Ovary (tissue), 9 donors: Measurements from ENCODE around the gene MUC5AC. TPM values are rescaled to one million over a fixed set of nuclear protein-coding genes. Genes with fewer than 3 reads are reported as not detected.

ENCODE experiments used
- DNase-seq, 5 donors: peaks; one replicate each; pipeline ENCODE4 v3.0.0-alpha.2; 2019 to 2020
- H3K27ac ChIP-seq, 2 donors: fragments of 200-600 bp; one replicate each; pipeline versions ENCODE4 v1.5.1 to v1.8.0; 2019 to 2022
- H3K27me3 ChIP-seq: fragments of 200-600 bp; one replicate; pipeline ENCODE4 v1.8.0; 2022
- H3K36me3 ChIP-seq: fragments of 200-600 bp; sonication (generic); one replicate; pipeline ENCODE4 v1.5.1; 2019
- H3K4me1 ChIP-seq: one replicate; pipeline ENCODE4 v1.8.1; 2013; ENCODE audit warnings: mild to moderate bottlenecking, moderate library complexity; ENCODE audit not compliant: insufficient read depth
- H3K4me3 ChIP-seq: fragments of 200-600 bp; sonication (generic); one replicate; pipeline ENCODE4 v1.5.1; 2017
- H3K9me3 ChIP-seq, 2 donors: fragments of 200-600 bp in 1 of 2; sonication (generic) in 1 of 2; one replicate each; pipeline versions ENCODE4 v1.5.1 to v1.8.1; 2013 to 2019; ENCODE audit warnings: mild to moderate bottlenecking in 1 of 2, moderate library complexity in 1 of 2
- EP300 ChIP-seq: sonication (generic); formaldehyde crosslinking; IDR thresholded peaks from one replicate; pipeline ENCODE4 v1.6.1; 2017; ENCODE audit warnings: antibody characterized with exemption
- POLR2A ChIP-seq: fragments of 450-650 bp; IDR thresholded peaks from one replicate; pipeline ENCODE4 v1.6.1; 2017; ENCODE audit warnings: antibody characterized with exemption, mild to moderate bottlenecking, moderate library complexity
- WGBS, 3 donors: extraction: QIAGEN DNeasy Blood & Tissue Kit in 1 of 3; methylation state at CpG; one replicate each; pipeline versions ENCODE4 v1.1.5 to v1.1.7; 2013 to 2017; 5-methylcytosine and 5-hydroxymethylcytosine counted together
- intact Hi-C, 4 donors: fragments of 100-400 bp; cut with DNase I; formaldehyde crosslinking; loops; one replicate each; pipeline versions ENCODE4 v1.11.0 to v1.15.1; 2022 to 2023
- polyA plus RNA-seq, 2 donors: library from polyadenylated mRNA; stranded (reverse); fragments of 200-250 nt in 1 of 2; fragments of 350-450 nt in 1 of 2; fragmentation: Illumina TruSeq in 1 of 2; extraction: RNeasy Lipid Tissue Mini Kit (QIAGEN cat#74804) in 1 of 2; gene quantifications; one replicate each; pipeline ENCODE4 v1.2.3, GENCODE V29; 2013 to 2014
- total RNA-seq, 7 donors: library from RNA; depleted of rRNA in 2 of 7; stranded (reverse); fragments of >200 nt in 2 of 7; fragmentation: NEBNext Ultra II Directional in 3 of 7; extraction: Animal tissue kit (Norgen Biotek cat#: 25700) in 3 of 7; gene quantifications; one replicate each; pipeline versions ENCODE4 v1.1.0 to v1.2.4, GENCODE V29; 2016 to 2023
- TF ChIP-seq, protein P1 (sequence below), 3 donors: fragments of 450-650 bp in 2 of 3; fragments of 200-600 bp in 1 of 3; IDR thresholded peaks; one replicate each; pipeline versions ENCODE4 v1.5.1 to v1.8.0; 2016 to 2022; ENCODE audit warnings: antibody characterized with exemption in 3 of 3, mild to moderate bottlenecking in 1 of 3
- donor health status: DM: no; HTN: no; CAD: no; lungs with moderate emphysema.
- donor health status: DM: no; HTN: no; CAD: no.
- donor health status: Bipolar disorder and iron deficiency.
- donor health status: DM: yes; HTN: yes; CAD: no.
- donor health status: DM: no; HTN: no; CAD: no.
- donor health status: DM: yes; HTN: yes; CAD: no.

MUC5AC gene
- total and polyA plus RNA-seq, 9 donors: 0.03 TPM; not detected in 8

DNA sequence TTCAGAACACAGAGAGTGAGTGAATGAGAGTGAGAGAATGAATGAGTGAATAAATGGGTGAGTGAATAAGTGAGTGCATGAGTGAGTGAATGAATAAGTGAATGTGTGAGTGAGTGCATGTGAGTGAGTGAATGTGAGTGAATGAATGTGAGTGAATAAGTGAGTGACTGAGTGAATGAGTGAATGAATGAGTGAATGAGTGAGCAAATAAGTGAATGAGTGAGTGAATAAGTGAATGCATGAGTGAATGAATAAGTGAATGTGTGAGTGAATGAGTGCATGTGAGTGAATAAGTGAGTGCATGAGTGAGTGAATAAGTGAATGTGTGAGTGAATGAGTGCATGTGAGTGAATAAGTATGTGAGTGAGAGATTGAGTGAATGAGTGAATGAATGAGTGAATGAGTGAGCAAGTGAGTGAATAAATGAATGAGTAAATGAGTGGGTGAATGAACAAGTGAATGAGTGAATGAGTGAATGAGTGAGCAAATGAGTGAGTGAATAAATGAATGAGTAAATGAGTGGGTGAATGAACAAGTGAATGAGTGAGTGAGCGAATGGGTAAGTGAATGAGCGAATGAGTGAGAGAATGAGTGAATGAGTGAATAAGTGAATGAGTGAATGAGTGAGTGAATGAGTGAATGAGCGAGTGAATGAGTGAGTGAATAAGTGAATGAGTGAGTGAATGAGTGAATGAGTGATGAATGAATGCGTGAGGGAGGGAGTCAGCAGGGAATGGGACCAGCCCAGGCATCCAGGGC, 43.8 kb downstream of the MUC5AC start:
- no peaks in the 10 kb centered on the region for H3K36me3 ChIP-seq
- no peak for TF ChIP-seq EP300
- no peak overlapping the region for H3K4me3 ChIP-seq
- 82 to 90% (median 86%) methylated on average over 4 of the region's 4 CpGs for WGBS, 3 donors
- intact Hi-C loops: loop anchor here (2.0 to 10.0 kb wide), 6 partner anchors 315 to 373 kb away; partner anchors contain the start of gene DUSP8 (in 2 of the 4)
- H3K4me1 ChIP-seq: no peaks in the 10 kb centered on the region
- DNase-seq: no peak
- H3K27ac ChIP-seq: no peak overlapping the region
- no peaks in the 10 kb centered on the region for H3K9me3 ChIP-seq
- H3K27me3 ChIP-seq: no peaks in the 10 kb centered on the region

DNA sequence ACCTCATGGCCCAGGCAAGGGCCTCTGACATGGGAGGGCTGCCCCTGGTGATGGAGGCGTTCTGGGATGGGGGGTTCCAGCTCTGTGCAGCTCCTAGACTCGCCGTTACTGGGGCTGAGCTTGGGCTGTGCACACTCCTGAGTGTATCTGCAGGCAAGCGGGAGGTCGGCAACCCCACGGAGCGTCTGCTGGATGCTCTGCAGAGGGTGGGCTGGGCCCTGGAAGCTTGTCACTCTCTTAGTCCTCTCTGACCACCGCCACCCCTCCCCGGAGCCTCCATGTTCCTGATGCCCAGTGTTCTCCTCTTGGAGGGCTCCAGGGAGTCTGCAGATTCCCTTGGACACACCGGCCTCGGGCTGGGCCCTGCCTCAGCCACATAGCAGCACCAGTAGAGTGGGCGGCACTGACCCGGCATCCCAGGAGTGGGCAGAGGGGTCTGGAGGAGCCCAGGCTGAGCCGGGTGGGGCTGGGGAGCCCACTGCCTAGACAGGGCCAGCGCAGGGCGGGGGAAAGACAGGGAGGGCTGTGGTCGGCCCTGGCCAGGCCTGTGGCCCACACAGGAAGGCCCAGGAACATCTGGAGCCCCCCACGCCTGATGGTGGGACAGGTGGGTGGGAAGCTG, 44.5 kb downstream of the MUC5AC start:
- TF ChIP-seq, protein P1, sequence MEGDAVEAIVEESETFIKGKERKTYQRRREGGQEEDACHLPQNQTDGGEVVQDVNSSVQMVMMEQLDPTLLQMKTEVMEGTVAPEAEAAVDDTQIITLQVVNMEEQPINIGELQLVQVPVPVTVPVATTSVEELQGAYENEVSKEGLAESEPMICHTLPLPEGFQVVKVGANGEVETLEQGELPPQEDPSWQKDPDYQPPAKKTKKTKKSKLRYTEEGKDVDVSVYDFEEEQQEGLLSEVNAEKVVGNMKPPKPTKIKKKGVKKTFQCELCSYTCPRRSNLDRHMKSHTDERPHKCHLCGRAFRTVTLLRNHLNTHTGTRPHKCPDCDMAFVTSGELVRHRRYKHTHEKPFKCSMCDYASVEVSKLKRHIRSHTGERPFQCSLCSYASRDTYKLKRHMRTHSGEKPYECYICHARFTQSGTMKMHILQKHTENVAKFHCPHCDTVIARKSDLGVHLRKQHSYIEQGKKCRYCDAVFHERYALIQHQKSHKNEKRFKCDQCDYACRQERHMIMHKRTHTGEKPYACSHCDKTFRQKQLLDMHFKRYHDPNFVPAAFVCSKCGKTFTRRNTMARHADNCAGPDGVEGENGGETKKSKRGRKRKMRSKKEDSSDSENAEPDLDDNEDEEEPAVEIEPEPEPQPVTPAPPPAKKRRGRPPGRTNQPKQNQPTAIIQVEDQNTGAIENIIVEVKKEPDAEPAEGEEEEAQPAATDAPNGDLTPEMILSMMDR (IDR thresholded peaks at IDR 0.05): no peak
- Histone ChIP-seq H3K27ac (no peak overlapping the region), H3K9me3 (no peaks in the 10 kb centered on the region), H3K4me1 (no peaks in the 10 kb centered on the region), H3K27me3 (no peaks in the 10 kb centered on the region), H3K36me3 (no peaks in the 10 kb centered on the region), H3K4me3 (no peak overlapping the region)
- 28 to 46% (median 36%) methylated on average over 16 to 18 of the region's 18 CpGs for WGBS, 3 donors
- DNase-seq: peak in 1 of 5 donors; percentile 34
- intact Hi-C loops: loop anchor here (2.0 to 10.0 kb wide), 6 partner anchors 315 to 373 kb away; partner anchors contain the start of gene DUSP8 (in 2 of the 4)

DNA sequence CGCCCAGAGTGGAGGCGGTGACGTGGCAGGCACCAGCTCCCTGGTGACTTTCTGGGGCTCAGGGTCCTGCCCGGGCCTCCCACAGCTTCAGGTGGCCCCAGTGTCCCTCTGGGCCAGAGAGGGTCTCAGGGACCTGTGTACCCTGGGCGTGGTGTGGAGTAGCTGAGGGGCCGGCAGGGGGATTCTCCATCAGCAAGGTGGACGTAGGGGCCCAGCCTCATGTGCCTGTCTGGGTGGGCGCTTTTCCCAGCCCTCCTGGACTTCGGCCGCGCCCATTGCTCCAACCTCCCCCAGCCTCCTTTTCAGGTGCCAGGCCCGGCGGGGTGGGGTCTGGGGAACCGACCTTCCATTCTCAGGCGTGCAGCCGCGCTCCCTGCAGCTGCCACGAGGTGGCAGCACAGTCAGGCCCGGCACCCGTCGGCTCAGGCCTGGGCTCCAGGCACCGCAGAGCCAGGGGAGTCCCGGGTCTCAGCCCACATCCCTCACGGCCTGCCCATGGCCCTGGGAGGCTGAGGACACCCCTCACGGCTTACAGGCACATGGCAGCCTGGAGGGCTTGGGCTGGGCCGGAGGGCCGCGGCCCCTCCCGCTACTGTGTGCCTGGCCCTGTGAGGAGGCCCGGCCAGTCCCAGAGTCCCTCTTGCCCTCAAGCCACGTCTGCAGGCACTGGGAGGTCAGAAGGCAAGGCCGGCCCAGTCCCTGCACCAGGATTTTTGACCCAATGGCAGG, 45.2 kb downstream of the MUC5AC start:
- Histone ChIP-seq H3K9me3 (no peaks in the 10 kb centered on the region), H3K27ac (no peak overlapping the region), H3K36me3 (no peaks in the 10 kb centered on the region), H3K4me3 (no peak overlapping the region), H3K27me3 (no peaks in the 10 kb centered on the region), H3K4me1 (no peaks in the 10 kb centered on the region)
- WGBS, 3 donors: 14 to 18% (median 14%) methylated on average over 13 to 32 of the region's 32 CpGs
- DNase-seq: peak in 4 of 5 donors; percentile 53 to 75 (median 68)
- TF ChIP-seq, protein P1 (IDR thresholded peaks at IDR 0.05): peak; percentile 74 to 86 (median 78)
- no peak for TF ChIP-seq EP300
- TF ChIP-seq POLR2A: no peak
- intact Hi-C loops: loop anchor here (2.0 to 10.0 kb wide), 6 partner anchors 314 to 372 kb away; partner anchors contain the start of gene DUSP8 (in 2 of the 4)

DNA sequence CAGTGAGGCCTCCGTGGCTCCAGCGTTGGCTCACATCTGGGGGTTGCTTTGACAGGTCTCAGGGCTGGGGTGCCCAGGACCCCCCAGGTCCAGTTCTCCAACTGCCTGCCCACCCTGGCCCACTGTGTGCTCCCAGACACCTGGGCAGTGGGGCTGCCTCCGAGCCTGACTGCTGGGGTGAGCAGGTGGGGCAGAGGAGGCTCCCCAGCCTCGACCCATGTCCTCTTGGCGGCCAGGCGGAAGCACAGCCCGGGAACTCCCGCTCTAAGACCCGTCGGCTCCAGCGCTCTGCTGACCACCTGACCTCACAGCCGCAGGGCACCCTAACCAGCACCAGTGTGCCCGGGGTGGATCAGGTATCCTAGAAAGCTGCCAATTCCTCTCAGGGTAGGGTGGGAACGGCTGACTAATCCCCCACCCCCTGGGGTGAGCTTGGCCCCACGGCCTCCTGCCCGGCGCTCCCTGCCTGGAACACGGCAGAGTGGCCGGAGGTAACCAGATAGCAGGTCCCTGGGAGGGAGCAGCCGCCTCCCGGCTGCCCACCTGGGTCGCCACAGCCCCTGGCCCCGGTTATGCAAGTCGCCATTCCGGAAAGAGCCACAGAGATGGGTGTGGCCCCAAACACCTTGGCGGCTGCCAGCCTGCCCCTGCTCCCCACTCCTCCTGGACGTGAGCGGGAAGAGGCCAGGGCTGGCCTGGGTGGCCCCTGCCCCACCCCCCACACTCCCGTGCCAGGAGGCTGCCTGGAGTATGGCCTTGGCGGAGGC, 45.9 kb downstream of the MUC5AC start:
- Histone ChIP-seq H3K27ac (no peak overlapping the region), H3K36me3 (no peaks in the 10 kb centered on the region), H3K4me3 (no peak overlapping the region), H3K9me3 (no peaks in the 10 kb centered on the region), H3K27me3 (no peaks in the 10 kb centered on the region), H3K4me1 (no peaks in the 10 kb centered on the region)
- DNase-seq: peak in 1 of 5 donors; percentile 31
- WGBS, 3 donors: 49 to 62% (median 51%) methylated on average over 24 to 30 of the region's 30 CpGs
- intact Hi-C loops: loop anchor here (2.0 to 10.0 kb wide), 6 partner anchors 313 to 371 kb away; partner anchors contain the start of gene DUSP8 (in 2 of the 4)
- TF ChIP-seq EP300: no peak
- TF ChIP-seq, protein P1 (IDR thresholded peaks at IDR 0.05): no peak
- no peak for TF ChIP-seq POLR2A
